Testis (tissue), 2 donors: ENCODE results near the gene MEGF11.

Source experiments
- POLR2A ChIP-seq: fragments of 450-650 bp; IDR thresholded peaks from one replicate; pipeline ENCODE4 v1.6.1; 2017; ENCODE audit warnings: antibody characterized with exemption, mild to moderate bottlenecking, moderate library complexity
- TF ChIP-seq, protein P1 (sequence below), 3 experiments: fragments of 450-650 bp in 2 of 3; fragments of 200-600 bp in 1 of 3; sonication (generic) in 1 of 3; IDR thresholded peaks; one replicate each; pipeline ENCODE4 v1.5.1; 2016 to 2019; ENCODE audit warnings: antibody characterized with exemption in 3 of 3, mild to moderate bottlenecking in 2 of 3, moderate library complexity in 1 of 3

DNA sequence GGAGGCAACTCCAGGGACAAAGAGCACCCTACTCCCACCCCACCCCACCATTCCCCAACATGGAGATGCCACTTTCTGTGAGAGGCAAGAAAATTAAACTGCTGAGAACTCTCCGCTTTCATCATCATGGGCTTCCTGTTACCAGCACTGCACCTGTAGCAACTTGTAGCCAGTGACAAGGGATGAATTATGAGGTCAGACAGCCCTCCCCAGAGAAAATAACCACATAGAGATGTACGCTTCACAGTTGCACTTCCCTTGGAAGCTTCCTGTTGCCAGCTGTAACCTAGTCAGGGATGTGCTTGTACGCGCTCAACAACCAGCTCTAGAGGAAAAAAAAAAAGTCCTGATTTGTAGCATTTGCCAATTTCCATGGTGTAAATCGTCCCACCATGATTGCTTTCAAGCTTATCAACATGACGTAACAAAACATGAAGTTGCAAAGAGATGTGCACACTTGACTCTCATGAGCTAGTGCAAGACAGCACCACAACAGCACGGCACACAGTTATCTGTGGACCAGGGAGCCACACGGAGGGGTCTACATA, 238.8 kb downstream of the MEGF11 start:
- TF ChIP-seq, protein P1, sequence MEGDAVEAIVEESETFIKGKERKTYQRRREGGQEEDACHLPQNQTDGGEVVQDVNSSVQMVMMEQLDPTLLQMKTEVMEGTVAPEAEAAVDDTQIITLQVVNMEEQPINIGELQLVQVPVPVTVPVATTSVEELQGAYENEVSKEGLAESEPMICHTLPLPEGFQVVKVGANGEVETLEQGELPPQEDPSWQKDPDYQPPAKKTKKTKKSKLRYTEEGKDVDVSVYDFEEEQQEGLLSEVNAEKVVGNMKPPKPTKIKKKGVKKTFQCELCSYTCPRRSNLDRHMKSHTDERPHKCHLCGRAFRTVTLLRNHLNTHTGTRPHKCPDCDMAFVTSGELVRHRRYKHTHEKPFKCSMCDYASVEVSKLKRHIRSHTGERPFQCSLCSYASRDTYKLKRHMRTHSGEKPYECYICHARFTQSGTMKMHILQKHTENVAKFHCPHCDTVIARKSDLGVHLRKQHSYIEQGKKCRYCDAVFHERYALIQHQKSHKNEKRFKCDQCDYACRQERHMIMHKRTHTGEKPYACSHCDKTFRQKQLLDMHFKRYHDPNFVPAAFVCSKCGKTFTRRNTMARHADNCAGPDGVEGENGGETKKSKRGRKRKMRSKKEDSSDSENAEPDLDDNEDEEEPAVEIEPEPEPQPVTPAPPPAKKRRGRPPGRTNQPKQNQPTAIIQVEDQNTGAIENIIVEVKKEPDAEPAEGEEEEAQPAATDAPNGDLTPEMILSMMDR (IDR thresholded peaks at IDR 0.05): no peak
- no peak for TF ChIP-seq POLR2A
